Fibroblast of lung (primary cell): ENCODE measurements around the gene RPL18A. TPM values are rescaled to one million over a fixed set of nuclear protein-coding genes. Genes with fewer than 3 reads are reported as not detected.
A peak's percentile ranks its signal among the peaks of the same experiment; 100 is the strongest.

Experiments used
- DNase-seq, 2 donors: peaks; one replicate each; pipeline versions ENCODE4 v3.0.0 to v3.0.0-alpha.2; 2010; ENCODE audit warnings: low read depth in 2 of 2
- H2AFZ ChIP-seq: 2 replicates; pipeline ENCODE4 v1.5.1; 2012; ENCODE audit warnings: low read length, control low read depth, inconsistent platforms
- H3K27ac ChIP-seq: 2 replicates; pipeline ENCODE4 v1.5.1; 2011; ENCODE audit warnings: low read length, control low read depth; ENCODE audit not compliant: insufficient read depth
- H3K27me3 ChIP-seq: 2 replicates; pipeline ENCODE4 v1.5.1; 2011; ENCODE audit warnings: mild to moderate bottlenecking, low read length; ENCODE audit not compliant: control insufficient read depth, insufficient read depth
- H3K36me3 ChIP-seq: 2 replicates; pipeline ENCODE4 v1.5.1; 2011; ENCODE audit warnings: low read length; ENCODE audit not compliant: control insufficient read depth, insufficient read depth
- H3K4me1 ChIP-seq: 2 replicates; pipeline ENCODE4 v1.5.1; 2011; ENCODE audit warnings: low read length; ENCODE audit not compliant: control insufficient read depth, insufficient read depth; ENCODE audit errors: extremely low read depth
- H3K4me2 ChIP-seq: 2 replicates; pipeline ENCODE4 v1.5.1; 2011; ENCODE audit warnings: low read length, control low read depth; ENCODE audit not compliant: insufficient read depth; ENCODE audit errors: extremely low read depth
- H3K4me3 ChIP-seq, 4 experiments: fragments of 200-600 bp in 1 of 4; sonication (generic) in 1 of 4; replicated peaks in 1 of 4; 2 replicates each; pipeline ENCODE4 v1.5.1; 2011 to 2016; ENCODE audit warnings: low read length in 4 of 4, low read depth in 3 of 4, mild to moderate bottlenecking in 3 of 4, control low read depth in 2 of 4, inconsistent platforms in 1 of 4, mixed read lengths in 1 of 4; ENCODE audit not compliant: insufficient read depth in 1 of 4; ENCODE audit errors: control extremely low read depth in 1 of 4
- H3K79me2 ChIP-seq: 2 replicates; pipeline ENCODE4 v1.5.1; 2012; ENCODE audit warnings: mild to moderate bottlenecking, low read length, inconsistent platforms; ENCODE audit not compliant: control insufficient read depth, insufficient read depth
- H3K9ac ChIP-seq: 2 replicates; pipeline ENCODE4 v1.5.1; 2011; ENCODE audit warnings: mild to moderate bottlenecking, low read length, control low read depth; ENCODE audit not compliant: insufficient read depth
- H3K9me3 ChIP-seq: 2 replicates; pipeline ENCODE4 v1.5.1; 2012; ENCODE audit warnings: low read depth, low read length; ENCODE audit not compliant: control insufficient read depth, insufficient read depth
- H4K20me1 ChIP-seq: 2 replicates; pipeline ENCODE4 v1.5.1; 2011; ENCODE audit warnings: low read length; ENCODE audit not compliant: control insufficient read depth, insufficient read depth; ENCODE audit errors: extremely low read depth
- EZH2 ChIP-seq: IDR thresholded peaks from 2 replicates; pipeline ENCODE4 v1.5.1; 2012; ENCODE audit warnings: low read length, control low read depth, mild to moderate bottlenecking; ENCODE audit errors: missing control alignments
- polyA plus RNA-seq, 2 donors: library from polyadenylated mRNA; depleted of rRNA in 1 of 2; stranded (reverse) in 1 of 2; unstranded in 1 of 2; fragments of >200 nt; gene quantifications; 2 replicates each; pipeline ENCODE4 v1.2.1, GENCODE V29; 2011 to 2012; ENCODE audit warnings: missing spikeins in 1 of 2
- total RNA-seq: library from RNA; depleted of rRNA; stranded (reverse); fragments of >200 nt; gene quantifications from 2 replicates; pipeline ENCODE4 v1.2.1, GENCODE V29; 2014
- TF ChIP-seq, protein P1 (sequence below), 2 donors: IDR thresholded peaks in 1 of 2; conservative IDR thresholded peaks in 1 of 2; 1 replicate in 1 of 2; 2 replicates in 1 of 2; pipeline ENCODE4 v1.5.1; 2011 to 2012; ENCODE audit warnings: low read length in 2 of 2, control low read depth in 1 of 2, inconsistent platforms in 1 of 2, low read depth in 1 of 2, mild to moderate bottlenecking in 1 of 2

The RPL18A gene
- total and polyA plus RNA-seq, 2 donors (not counting 1 experiment from before 2014, with no cell fraction given) = 891 to 1,148 TPM

DNA sequence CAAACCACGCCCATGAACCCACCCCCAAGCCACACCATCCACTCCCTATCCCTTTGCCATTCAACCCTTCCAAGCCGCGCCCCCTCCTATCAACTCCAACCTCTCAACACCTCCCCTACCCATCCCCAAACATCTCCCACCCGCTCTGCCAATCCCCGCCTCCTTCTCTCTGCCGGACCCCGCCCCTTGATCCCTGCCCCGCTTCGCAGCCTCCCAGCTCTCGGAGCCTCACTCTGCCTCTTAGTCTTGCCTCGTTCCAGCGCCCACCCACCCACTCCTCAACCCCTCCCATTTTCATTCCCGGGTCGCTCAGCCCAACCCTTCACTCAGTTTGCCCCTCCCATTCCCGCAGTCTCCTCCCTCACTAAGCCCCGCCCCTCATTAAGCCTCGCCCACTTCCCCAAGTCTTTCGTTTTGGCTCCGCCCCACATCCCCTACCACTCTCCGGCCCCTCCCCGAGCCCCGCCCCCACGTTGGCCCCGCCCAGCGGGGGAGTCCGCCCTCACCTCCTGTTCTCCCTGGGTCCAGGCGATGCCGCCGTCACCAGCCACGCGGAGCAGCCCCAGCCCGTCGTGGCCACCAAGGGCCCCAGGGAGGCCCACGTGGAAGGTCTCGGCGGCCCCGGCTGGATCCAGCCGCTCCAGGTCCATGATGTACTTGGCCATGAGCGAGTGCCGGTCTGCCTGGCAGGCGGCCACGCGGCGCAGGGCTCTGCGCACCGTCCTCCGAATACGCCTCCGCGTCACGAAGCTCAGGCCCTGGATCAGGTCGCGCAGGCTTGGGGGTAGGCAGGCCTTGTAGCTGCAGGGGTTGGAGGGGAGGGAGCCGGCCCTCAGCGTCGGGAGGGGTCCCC lies 17.7 kb upstream of the RPL18A start:
- no peaks in the 10 kb centered on the region for H3K36me3 ChIP-seq
- peaks cover 2% of the 10 kb centered on the region for H3K4me1 ChIP-seq
- DNase-seq = peak; percentile 70 to 83
- TF ChIP-seq EZH2 = no peak
- no peaks in the 10 kb centered on the region for H4K20me1 ChIP-seq
- H3K27ac ChIP-seq = no peak overlapping the region
- no peaks in the 10 kb centered on the region for H3K27me3 ChIP-seq
- peak overlapping the region; percentile 16 for H3K9ac ChIP-seq
- peak overlapping the region; percentile 59 for H3K4me2 ChIP-seq
- H2AFZ ChIP-seq = peak overlapping the region; percentile 62
- H3K79me2 ChIP-seq = no peaks in the 10 kb centered on the region
- peak overlapping the region; percentile 13 to 42 (median 22) for H3K4me3 ChIP-seq
- no peaks in the 10 kb centered on the region for H3K9me3 ChIP-seq

DNA sequence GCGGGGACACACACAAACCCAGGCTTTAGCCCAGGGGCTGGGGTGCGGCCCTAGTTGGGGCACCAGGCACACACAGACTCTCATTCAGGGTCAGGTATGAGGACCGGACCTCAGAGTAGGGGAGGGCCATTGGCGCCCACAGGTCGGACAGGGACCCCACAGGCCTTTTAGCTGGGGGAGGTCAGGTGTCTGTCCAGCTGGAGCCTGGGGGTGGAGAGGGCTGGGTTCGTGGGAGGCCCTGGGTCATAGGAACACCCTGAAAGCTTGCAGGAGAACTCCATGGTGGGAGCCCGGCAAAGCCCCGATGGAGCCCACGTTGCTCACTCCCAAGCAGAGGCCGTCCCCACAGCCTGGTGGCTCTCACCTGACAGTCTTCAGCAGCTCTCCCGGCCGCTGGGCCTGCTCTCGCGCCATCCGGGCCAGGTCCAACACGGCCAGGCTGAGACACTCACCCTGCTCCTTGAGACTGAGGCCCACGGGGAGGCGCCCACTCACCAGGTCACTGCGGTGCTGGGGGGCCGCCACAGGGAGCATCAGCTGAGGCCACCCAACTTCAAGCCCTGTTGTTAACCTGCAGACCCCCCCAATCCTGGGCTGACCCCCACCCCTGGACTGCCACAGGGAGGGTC lies 16.9 kb upstream of the RPL18A start:
- Histone ChIP-seq H3K79me2 (no peaks in the 10 kb centered on the region), H3K27me3 (no peaks in the 10 kb centered on the region), H3K36me3 (no peaks in the 10 kb centered on the region), H2AFZ (peak overlapping the region; percentile 62), H3K27ac (no peak overlapping the region), H3K9ac (no peak overlapping the region), H3K4me3 (peak overlapping the region in 3 of 4 experiments; percentile 13 to 42 (median 20)), H3K4me1 (peaks cover 2% of the 10 kb centered on the region), H3K4me2 (peak overlapping the region; percentile 40), H3K9me3 (no peaks in the 10 kb centered on the region), H4K20me1 (no peaks in the 10 kb centered on the region)
- TF ChIP-seq EZH2 = no peak
- TF ChIP-seq, protein P1, sequence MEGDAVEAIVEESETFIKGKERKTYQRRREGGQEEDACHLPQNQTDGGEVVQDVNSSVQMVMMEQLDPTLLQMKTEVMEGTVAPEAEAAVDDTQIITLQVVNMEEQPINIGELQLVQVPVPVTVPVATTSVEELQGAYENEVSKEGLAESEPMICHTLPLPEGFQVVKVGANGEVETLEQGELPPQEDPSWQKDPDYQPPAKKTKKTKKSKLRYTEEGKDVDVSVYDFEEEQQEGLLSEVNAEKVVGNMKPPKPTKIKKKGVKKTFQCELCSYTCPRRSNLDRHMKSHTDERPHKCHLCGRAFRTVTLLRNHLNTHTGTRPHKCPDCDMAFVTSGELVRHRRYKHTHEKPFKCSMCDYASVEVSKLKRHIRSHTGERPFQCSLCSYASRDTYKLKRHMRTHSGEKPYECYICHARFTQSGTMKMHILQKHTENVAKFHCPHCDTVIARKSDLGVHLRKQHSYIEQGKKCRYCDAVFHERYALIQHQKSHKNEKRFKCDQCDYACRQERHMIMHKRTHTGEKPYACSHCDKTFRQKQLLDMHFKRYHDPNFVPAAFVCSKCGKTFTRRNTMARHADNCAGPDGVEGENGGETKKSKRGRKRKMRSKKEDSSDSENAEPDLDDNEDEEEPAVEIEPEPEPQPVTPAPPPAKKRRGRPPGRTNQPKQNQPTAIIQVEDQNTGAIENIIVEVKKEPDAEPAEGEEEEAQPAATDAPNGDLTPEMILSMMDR (conservative IDR thresholded peaks at IDR 0.05 in 1 of 2, IDR thresholded peaks at IDR 0.05 in 1 of 2; ENCODE audit: low read depth in 1 of 2, low read length in 2 of 2) = no peak
- no peak for DNase-seq

DNA sequence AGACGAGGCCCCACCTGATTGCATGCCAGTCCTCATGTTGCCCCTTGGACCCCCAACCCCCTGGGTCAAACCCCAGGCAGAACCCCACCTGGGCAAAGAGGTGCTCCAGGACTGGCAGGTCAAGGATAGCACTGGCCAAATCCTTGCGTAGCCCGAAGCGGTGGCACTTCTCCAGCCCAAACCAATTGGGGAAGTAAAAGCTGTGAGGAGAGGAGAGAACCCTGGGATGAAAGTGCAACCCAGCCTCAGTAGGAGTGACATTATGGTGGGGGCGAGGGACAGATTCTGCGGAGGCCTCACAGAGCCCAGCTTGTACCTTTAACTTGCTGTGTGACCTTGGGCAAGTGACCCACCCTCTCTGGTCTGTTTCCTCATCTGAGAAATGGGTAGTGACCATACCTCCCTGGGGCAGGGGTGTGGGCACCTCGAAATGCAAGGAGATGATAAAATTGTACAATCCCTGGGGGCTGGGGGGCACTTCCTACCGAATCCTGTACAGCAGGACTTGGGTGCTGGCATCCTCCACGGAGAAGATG lies 16.4 kb upstream of the RPL18A start:
- no peaks in the 10 kb centered on the region for H4K20me1 ChIP-seq
- no peaks in the 10 kb centered on the region for H3K27me3 ChIP-seq
- peaks cover 2% of the 10 kb centered on the region for H3K4me1 ChIP-seq
- H3K9ac ChIP-seq = no peak overlapping the region
- DNase-seq = no peak
- H3K4me2 ChIP-seq = no peak overlapping the region
- no peak overlapping the region for H3K4me3 ChIP-seq
- H3K27ac ChIP-seq = no peak overlapping the region
- H3K9me3 ChIP-seq = no peaks in the 10 kb centered on the region
- TF ChIP-seq, protein P1 (conservative IDR thresholded peaks at IDR 0.05 in 1 of 2, IDR thresholded peaks at IDR 0.05 in 1 of 2; ENCODE audit: low read depth in 1 of 2, low read length in 2 of 2) = no peak
- no peak for TF ChIP-seq EZH2
- H3K36me3 ChIP-seq = no peaks in the 10 kb centered on the region
- H2AFZ ChIP-seq = no peak overlapping the region
- no peaks in the 10 kb centered on the region for H3K79me2 ChIP-seq
